H1 (cell line): Measurements from ENCODE around the gene NEDD9. TPM values are rescaled to one million over a fixed set of nuclear protein-coding genes. Genes with fewer than 3 reads are reported as not detected.

Source experiments
- CTCF ChIA-PET: fragments of 300-600 bp; sonication (Branson Sonifier 250); formaldehyde crosslinking; loops from one replicate; lab custom pipeline; 2021; ENCODE audit not compliant: partially characterized antibody; lab: Charles Lee
- POLR2A ChIA-PET: fragments of 300-600 bp; sonication (Branson Sonifier 250); formaldehyde crosslinking; loops from one replicate; lab custom pipeline; 2021; ENCODE audit warnings: inconsistent platforms; ENCODE audit not compliant: partially characterized antibody; lab: Charles Lee
- DNase-seq, 2 experiments: peaks; one replicate each; pipeline versions ENCODE4 v3.0.0 to v3.0.0-alpha.2; 2010 to 2022; ENCODE audit warnings: low spot score in 2 of 2, low read depth in 1 of 2, mixed read lengths in 1 of 2
- FAIRE-seq: peaks from 2 replicates; lab custom pipeline; 2011; peaks lifted over from hg19 to GRCh38; lab: Jason Lieb, UNC
- H2AFZ ChIP-seq: 2 replicates; pipeline ENCODE4 v1.8.1; 2012; ENCODE audit warnings: low read length, inconsistent platforms
- H2AK5ac ChIP-seq: 2 replicates; pipeline ENCODE4 v1.6.1; 2013; ENCODE audit warnings: low read depth, low read length
- H2BK120ac ChIP-seq: replicated peaks from 2 replicates; pipeline ENCODE3; 2013; ENCODE audit warnings: low read depth, low read length, inconsistent platforms
- H2BK12ac ChIP-seq: 2 replicates; pipeline ENCODE4 v1.6.1; 2013; ENCODE audit warnings: low read depth, low read length
- H2BK15ac ChIP-seq: 2 replicates; pipeline ENCODE4 v1.6.1; 2013; ENCODE audit warnings: low read length
- H2BK20ac ChIP-seq: 2 replicates; pipeline ENCODE4 v1.6.1; 2013; ENCODE audit warnings: low read length
- H2BK5ac ChIP-seq: 2 replicates; pipeline ENCODE4 v1.6.1; 2013; ENCODE audit warnings: low read depth, low read length
- H3K14ac ChIP-seq: 2 replicates; pipeline ENCODE4 v1.6.1; 2013; ENCODE audit warnings: inconsistent platforms; ENCODE audit not compliant: insufficient read length
- H3K18ac ChIP-seq: 2 replicates; pipeline ENCODE4 v1.6.1; 2013; ENCODE audit warnings: low read length; ENCODE audit errors: extremely low read depth
- H3K23ac ChIP-seq: 2 replicates; pipeline ENCODE4 v1.6.1; 2013; ENCODE audit warnings: inconsistent platforms; ENCODE audit not compliant: insufficient read length
- H3K23me2 ChIP-seq: 2 replicates; pipeline ENCODE4 v1.6.1; 2013; ENCODE audit warnings: low read depth, low read length
- H3K27ac ChIP-seq: 2 replicates; pipeline ENCODE4 v1.6.1; 2011; ENCODE audit warnings: low read depth, low read length, inconsistent platforms
- H3K27me3 ChIP-seq, 4 experiments: replicated peaks in 1 of 4; 1 replicate in 1 of 4; 2 replicates in 3 of 4; pipeline versions ENCODE4 v1.6.1 to v1.8.1; 2011 to 2013; ENCODE audit warnings: low read length in 3 of 4, mild to moderate bottlenecking in 3 of 4, inconsistent platforms in 2 of 4, mixed read lengths in 2 of 4, moderate library complexity in 1 of 4; ENCODE audit not compliant: control insufficient read depth in 3 of 4, insufficient read depth in 3 of 4; ENCODE audit errors: extremely low read depth in 1 of 4
- H3K36me3 ChIP-seq, 4 experiments: 2 replicates each; pipeline versions ENCODE4 v1.6.1 to v1.8.1; 2011 to 2013; ENCODE audit warnings: mild to moderate bottlenecking in 4 of 4, low read length in 3 of 4, moderate library complexity in 2 of 4, control low read depth in 1 of 4, inconsistent platforms in 1 of 4; ENCODE audit not compliant: insufficient read depth in 4 of 4, control insufficient read depth in 2 of 4
- H3K4ac ChIP-seq: replicated peaks from 2 replicates; pipeline ENCODE3; 2013; ENCODE audit warnings: low read length, low read depth, mixed read lengths, inconsistent platforms; ENCODE audit not compliant: insufficient read length
- H3K4me1 ChIP-seq, 4 experiments: replicated peaks in 1 of 4; 1 replicate in 1 of 4; 2 replicates in 3 of 4; pipeline versions ENCODE4 v1.6.1 to v1.8.1; 2011 to 2013; ENCODE audit warnings: low read length in 3 of 4, inconsistent platforms in 2 of 4, mixed read lengths in 1 of 4; ENCODE audit not compliant: insufficient read depth in 4 of 4, control insufficient read depth in 3 of 4
- H3K4me2 ChIP-seq, 2 experiments: 2 replicates each; pipeline versions ENCODE4 v1.6.1 to v1.8.1; 2011 to 2013; ENCODE audit warnings: low read depth in 2 of 2, low read length in 2 of 2, control low read depth in 1 of 2, inconsistent platforms in 1 of 2, mild to moderate bottlenecking in 1 of 2; ENCODE audit not compliant: insufficient read depth in 1 of 2
- H3K4me3 ChIP-seq, 4 experiments: fragments of 200-600, 300-600 bp in 1 of 4; sonication (generic), shearing (Covaris generic), sonication (Bioruptor Twin) in 1 of 4; 2 replicates each; pipeline versions ENCODE4 v1.5.1 to v1.8.1; 2011 to 2016; ENCODE audit warnings: low read length in 4 of 4, low read depth in 3 of 4, control low read depth in 2 of 4, inconsistent platforms in 2 of 4, mild to moderate bottlenecking in 2 of 4, mixed read lengths in 1 of 4, moderate library complexity in 1 of 4; ENCODE audit not compliant: insufficient read depth in 2 of 4; ENCODE audit errors: extremely low read depth in 1 of 4
- H3K56ac ChIP-seq: replicated peaks from 2 replicates; pipeline ENCODE3; 2013; ENCODE audit warnings: low read depth, mild to moderate bottlenecking, mixed read lengths, low read length, inconsistent platforms; ENCODE audit not compliant: insufficient read length
- H3K79me1 ChIP-seq: 2 replicates; pipeline ENCODE4 v1.6.1; 2013; ENCODE audit warnings: low read depth, low read length, control low read depth
- H3K79me2 ChIP-seq, 2 experiments: 2 replicates each; pipeline versions ENCODE4 v1.6.1 to v1.8.1; 2012 to 2013; ENCODE audit warnings: low read length in 2 of 2, mild to moderate bottlenecking in 2 of 2, inconsistent platforms in 1 of 2; ENCODE audit not compliant: insufficient read depth in 2 of 2, control insufficient read depth in 1 of 2
- H3K9ac ChIP-seq, 4 experiments: replicated peaks in 1 of 4; 1 replicate in 1 of 4; 2 replicates in 3 of 4; pipeline versions ENCODE4 v1.6.1 to v1.8.1; 2011 to 2013; ENCODE audit warnings: low read depth in 3 of 4, low read length in 3 of 4, control low read depth in 2 of 4, mild to moderate bottlenecking in 2 of 4, moderate library complexity in 2 of 4, inconsistent platforms in 1 of 4; ENCODE audit errors: extremely low read depth in 1 of 4
- H3K9me3 ChIP-seq, 2 experiments: 2 replicates each; pipeline versions ENCODE4 v1.6.1 to v1.8.1; 2012 to 2013; ENCODE audit warnings: mild to moderate bottlenecking in 2 of 2, moderate library complexity in 2 of 2, control low read depth in 1 of 2, inconsistent platforms in 1 of 2, low read depth in 1 of 2, low read length in 1 of 2, mixed read lengths in 1 of 2; ENCODE audit not compliant: insufficient read depth in 2 of 2
- H4K20me1 ChIP-seq, 2 experiments: replicated peaks in 1 of 2; 2 replicates each; pipeline versions ENCODE3 to v1.8.1; 2011 to 2013; ENCODE audit warnings: inconsistent platforms in 2 of 2, low read length in 2 of 2, mild to moderate bottlenecking in 1 of 2; ENCODE audit not compliant: insufficient read depth in 2 of 2, control insufficient read depth in 1 of 2
- H4K5ac ChIP-seq: 2 replicates; pipeline ENCODE4 v1.6.1; 2013; ENCODE audit warnings: low read length, low read depth, mixed read lengths, inconsistent platforms; ENCODE audit not compliant: insufficient read length
- H4K8ac ChIP-seq: 2 replicates; pipeline ENCODE4 v1.8.0; 2013; ENCODE audit warnings: mild to moderate bottlenecking, moderate library complexity, low read length, inconsistent platforms; ENCODE audit not compliant: insufficient read depth; ENCODE audit errors: extremely low read depth
- H4K91ac ChIP-seq: replicated peaks from 2 replicates; pipeline ENCODE3; 2013; ENCODE audit warnings: low read length, mixed read lengths, inconsistent platforms; ENCODE audit not compliant: insufficient read length
- ATF2 ChIP-seq: IDR thresholded peaks from 2 replicates; pipeline ENCODE4 v1.6.1; 2012; ENCODE audit warnings: low read length, inconsistent platforms
- CBX8 ChIP-seq: fragments of 300-800, 300-1000 bp; sonication (generic); IDR thresholded peaks from 2 replicates; pipeline ENCODE4 v1.7.1; 2016; ENCODE audit warnings: low read depth, low read length, borderline replicate concordance
- CHD1 ChIP-seq: IDR thresholded peaks from 2 replicates; pipeline ENCODE4 v1.6.1; 2012; ENCODE audit warnings: low read depth, low read length, improper control_type of control experiment
- FOSL1 ChIP-seq: IDR thresholded peaks from 2 replicates; pipeline ENCODE4 v1.6.1; 2011; ENCODE audit warnings: mild to moderate bottlenecking, low read depth, low read length, moderate library complexity; ENCODE audit not compliant: insufficient read depth
- RFX5 ChIP-seq: IDR thresholded peaks from 2 replicates; pipeline ENCODE4 v1.6.1; 2011; ENCODE audit warnings: low read depth, low read length, improper control_type of control experiment, borderline replicate concordance
- RNF2 ChIP-seq: fragments of 200-900, 300-1000 bp; sonication (generic); IDR thresholded peaks from 2 replicates; pipeline ENCODE4 v1.7.1; 2016; ENCODE audit warnings: borderline replicate concordance, low read depth, mild to moderate bottlenecking, antibody characterized with exemption, low read length; ENCODE audit not compliant: poor library complexity, severe bottlenecking; ENCODE audit errors: missing control alignments
- SUZ12 ChIP-seq: fragments of 200-600 bp; sonication (generic); IDR thresholded peaks from 2 replicates; pipeline ENCODE4 v1.6.1; 2012; ENCODE audit warnings: mild to moderate bottlenecking, inconsistent platforms, low read length, moderate library complexity, mixed read lengths
- WGBS, 2 experiments: shearing (Covaris generic) in 1 of 2; methylation state at CpG; one replicate each; pipeline versions ENCODE4 v1.1.6 to v1.1.7; 2013 to 2015; ENCODE audit warnings: low lambda C conversion rate in 2 of 2, mixed read lengths in 2 of 2, inconsistent platforms in 1 of 2, low coverage in 1 of 2, missing lambda C conversion rate in 1 of 2; ENCODE audit not compliant: insufficient replicate concordance in 2 of 2, insufficient coverage in 1 of 2, insufficient read length in 1 of 2; ENCODE audit errors: extremely low coverage in 1 of 2, missing lambda C conversion rate in 1 of 2; 5-methylcytosine and 5-hydroxymethylcytosine counted together
- polyA plus RNA-seq, 7 experiments: library from polyadenylated mRNA; depleted of rRNA in 3 of 7; stranded (reverse) in 5 of 7; unstranded in 2 of 7; fragments of >200 nt in 5 of 7; fragments of 200-250 nt in 2 of 7; gene quantifications; 1 replicate in 5 of 7; 2 replicates in 1 of 7; 4 replicates in 1 of 7; pipeline versions ENCODE4 v1.2.1 to v1.2.3, GENCODE V29; 2011 to 2013; ENCODE audit warnings: missing spikeins in 2 of 7, mixed read lengths in 2 of 7
- total RNA-seq: library from RNA; stranded (reverse); fragmentation: NEBNext Ultra II Directional; extraction: Animal tissue kit (Norgen Biotek cat#: 25700); gene quantifications from 2 replicates; pipeline ENCODE4 v1.2.1, GENCODE V29; 2021

NEDD9 gene
- total and polyA plus RNA-seq, 2 of the 8 experiments (the other 6 are each of a cell fraction or from before 2014, with no cell fraction given), result 3.6 to 12.0 TPM

DNA sequence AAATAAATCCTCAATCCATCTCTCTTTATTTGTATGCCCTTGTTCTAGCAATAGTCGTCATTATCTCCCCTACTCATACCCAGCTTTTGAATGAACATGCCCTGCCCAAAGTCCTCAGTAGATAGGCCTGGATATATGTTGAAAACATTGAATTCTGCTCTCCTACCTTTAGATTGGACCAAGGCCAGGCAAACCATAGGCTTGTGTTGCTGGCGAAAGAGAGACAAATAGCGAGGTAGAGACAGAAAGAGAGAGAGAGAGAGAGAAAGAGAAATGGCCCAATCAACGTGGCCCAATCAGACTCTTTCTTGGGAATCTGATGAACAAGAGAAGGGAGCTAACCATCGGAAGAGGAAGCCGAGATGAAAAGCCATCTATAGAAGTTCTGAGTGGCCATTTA, 45.2 kb downstream of the NEDD9 start:
- Histone ChIP-seq H3K23me2 (no peaks in the 10 kb centered on the region), H3K36me3 (peaks cover 2 to 8% (median 3%) of the 10 kb centered on the region in 4 experiments; a peak in 6 of 8 replicates), H2BK12ac (no peak overlapping the region), H3K56ac (no peak overlapping the region), H3K14ac (no peak overlapping the region), H4K91ac (no peak overlapping the region), H2BK20ac (no peak overlapping the region), H3K23ac (no peak overlapping the region), H2BK120ac (no peak overlapping the region), H4K20me1 (no peaks in the 10 kb centered on the region), H3K27me3 (no peaks in the 10 kb centered on the region), H3K4me3 (no peak overlapping the region), H2AK5ac (no peak overlapping the region), H4K5ac (no peak overlapping the region), H3K9ac (no peak overlapping the region), H4K8ac (no peak overlapping the region), H3K27ac (no peak overlapping the region), H2BK5ac (no peak overlapping the region), H3K79me2 (no peaks in the 10 kb centered on the region), H3K79me1 (no peaks in the 10 kb centered on the region), H2AFZ (no peak overlapping the region), H3K9me3 (no peaks in the 10 kb centered on the region), H3K4me2 (no peak overlapping the region), H3K4ac (no peak overlapping the region), H2BK15ac (no peak overlapping the region), H3K18ac (no peak overlapping the region), H3K4me1 (peaks cover 0 to 2% (median 0%) of the 10 kb centered on the region in 4 experiments; a peak in 2 of 7 replicates)
- 86% methylated on average over 6 of the region's 6 CpGs; no CpG with 5 or more reads in 1 of the 2 experiments for WGBS, 2 experiments
- no peak for DNase-seq
- CTCF ChIA-PET, result interaction anchor here (2.8 to 10.7 kb wide), 2 partner anchors 9 to 14 kb away, joined by 8 to 62 read pairs; no protein-coding TSS in a partner anchor
- no peak for FAIRE-seq
- POLR2A ChIA-PET, result no interaction called here
- TF ChIP-seq RNF2 (no peak), CHD1 (no peak), ATF2 (no peak), FOSL1 (no peak), CBX8 (no peak), SUZ12 (no peak), RFX5 (no peak)
